ENCODE measurements around the gene SLC16A7. TPM values are rescaled to one million over a fixed set of nuclear protein-coding genes. Genes with fewer than 3 reads are reported as not detected.
A peak's percentile ranks its signal among the peaks of the same experiment; 100 is the strongest.

Gene SLC16A7
- total and polyA plus RNA-seq, 2 experiments from 2014 or later, result 15.7 to 49.0 TPM

GRCh38 chr12:59823567-59823966 lies 227.7 kb downstream of the SLC16A7 start:
- peak; percentile 58 for DNase-seq
- H3K79me2 ChIP-seq (ENCODE audit: insufficient read depth), result no peaks in the 10 kb centered on the region

GRCh38 chr12:59827767-59828166 lies 231.9 kb downstream of the SLC16A7 start:
- Histone ChIP-seq H4K20me1 (ENCODE audit: insufficient read depth) (no peaks in the 10 kb centered on the region), H3K9me3 (ENCODE audit: low read depth) (no peaks in the 10 kb centered on the region), H3K9me2 (ENCODE audit: insufficient read depth) (no peaks in the 10 kb centered on the region), H2AFZ (no peak overlapping the region), H3K79me2 (ENCODE audit: insufficient read depth) (no peaks in the 10 kb centered on the region), H3K9ac (no peak overlapping the region), H3K4me1 (ENCODE audit: insufficient read depth) (peaks cover 8% of the 10 kb centered on the region; the same call in 1 of the 2 replicates), H3K36me3 (ENCODE audit: low read depth) (no peaks in the 10 kb centered on the region), H3K27ac (no peak overlapping the region), H3K4me3 (no peak overlapping the region), H3K4me2 (ENCODE audit: unreplicated experiment) (no peak overlapping the region), H3F3A (ENCODE audit: insufficient read depth) (no peaks in the 10 kb centered on the region), H3K27me3 (replicated peaks; ENCODE audit: insufficient read depth) (no peaks in the 10 kb centered on the region)
- TF ChIP-seq EZH2 (IDR thresholded peaks at IDR 0.05; ENCODE audit: insufficient read depth, poor library complexity, severe bottlenecking) (no peak), EZH2phosphoT487 (IDR thresholded peaks at IDR 0.05; ENCODE audit: insufficient read depth, low read depth) (no peak)
- DNase-seq, result no peak
- WGBS, 2 experiments (ENCODE audit: low coverage in 1 of 2, low lambda C conversion rate in 2 of 2, missing lambda C conversion rate in 2 of 2), result 89 to 96% methylated on average over 3 of the region's 3 CpGs
- in situ Hi-C loops (cut with MboI), result no loop called here

More at GRCh38 chr12:59823567-59823966, 227.7 kb downstream of the SLC16A7 start:
- Histone ChIP-seq H3K9ac (no peak overlapping the region), H3K9me3 (ENCODE audit: low read depth) (no peaks in the 10 kb centered on the region), H3K9me2 (ENCODE audit: insufficient read depth) (no peaks in the 10 kb centered on the region), H3K27ac (no peak overlapping the region), H3K4me1 (ENCODE audit: insufficient read depth) (peaks cover 20% of the 10 kb centered on the region), H3K4me2 (ENCODE audit: unreplicated experiment) (peak overlapping the region; percentile 0), H3F3A (ENCODE audit: insufficient read depth) (peaks cover 16% of the 10 kb centered on the region), H2AFZ (no peak overlapping the region), H3K4me3 (no peak overlapping the region), H3K36me3 (ENCODE audit: low read depth) (no peaks in the 10 kb centered on the region), H3K27me3 (replicated peaks; ENCODE audit: insufficient read depth) (no peaks in the 10 kb centered on the region), H4K20me1 (ENCODE audit: insufficient read depth) (no peaks in the 10 kb centered on the region)
- in situ Hi-C loops (cut with MboI), result loop anchor here (25.0 kb wide), 2 partner anchors 386 to 664 kb away; no protein-coding TSS in a partner anchor
- TF ChIP-seq EZH2 (IDR thresholded peaks at IDR 0.05; ENCODE audit: insufficient read depth, poor library complexity, severe bottlenecking), result no peak

- DNase-seq, result peak; percentile 39
Observed at GRCh38 chr12:59828521-59828920, 232.7 kb downstream of the SLC16A7 start.

GRCh38 chr12:59833408-59833807 lies 237.6 kb downstream of the SLC16A7 start:
- WGBS, 2 experiments (ENCODE audit: low coverage in 1 of 2, low lambda C conversion rate in 2 of 2, missing lambda C conversion rate in 2 of 2), result 81 to 84% methylated on average over 3 of the region's 3 CpGs

More at GRCh38 chr12:59828521-59828920, 232.7 kb downstream of the SLC16A7 start:
- Histone ChIP-seq H3K4me2 (ENCODE audit: unreplicated experiment) (no peak overlapping the region), H3K27ac (no peak overlapping the region), H3K9me2 (ENCODE audit: insufficient read depth) (no peaks in the 10 kb centered on the region), H3K9ac (no peak overlapping the region), H3K79me2 (ENCODE audit: insufficient read depth) (no peaks in the 10 kb centered on the region), H3F3A (ENCODE audit: insufficient read depth) (no peaks in the 10 kb centered on the region), H3K4me1 (ENCODE audit: insufficient read depth) (peaks cover 4% of the 10 kb centered on the region; the same call in 1 of the 2 replicates), H4K20me1 (ENCODE audit: insufficient read depth) (no peaks in the 10 kb centered on the region), H3K9me3 (ENCODE audit: low read depth) (no peaks in the 10 kb centered on the region), H3K4me3 (no peak overlapping the region), H3K27me3 (replicated peaks; ENCODE audit: insufficient read depth) (no peaks in the 10 kb centered on the region), H2AFZ (no peak overlapping the region), H3K36me3 (ENCODE audit: low read depth) (no peaks in the 10 kb centered on the region)
- in situ Hi-C loops (cut with MboI), result no loop called here
- TF ChIP-seq EZH2 (IDR thresholded peaks at IDR 0.05; ENCODE audit: insufficient read depth, poor library complexity, severe bottlenecking) (no peak), EZH2phosphoT487 (IDR thresholded peaks at IDR 0.05; ENCODE audit: insufficient read depth, low read depth) (no peak)

More at GRCh38 chr12:59833408-59833807, 237.6 kb downstream of the SLC16A7 start:
- no peak overlapping the region for H3K9ac ChIP-seq
- no peak overlapping the region for H2AFZ ChIP-seq
- H3K4me3 ChIP-seq, result no peak overlapping the region
- TF ChIP-seq EZH2phosphoT487 (IDR thresholded peaks at IDR 0.05; ENCODE audit: insufficient read depth, low read depth) (no peak), EZH2 (IDR thresholded peaks at IDR 0.05; ENCODE audit: insufficient read depth, poor library complexity, severe bottlenecking) (no peak)
- H3K27ac ChIP-seq, result no peak overlapping the region
- no peaks in the 10 kb centered on the region for H3K79me2 ChIP-seq (ENCODE audit: insufficient read depth)
- no peaks in the 10 kb centered on the region for H3K4me1 ChIP-seq (ENCODE audit: insufficient read depth)
- no peaks in the 10 kb centered on the region for H3K9me3 ChIP-seq (ENCODE audit: low read depth)
- H4K20me1 ChIP-seq (ENCODE audit: insufficient read depth), result no peaks in the 10 kb centered on the region
- H3K27me3 ChIP-seq (replicated peaks; ENCODE audit: insufficient read depth), result no peaks in the 10 kb centered on the region
- no peaks in the 10 kb centered on the region for H3K9me2 ChIP-seq (ENCODE audit: insufficient read depth)
- no peaks in the 10 kb centered on the region for H3K36me3 ChIP-seq (ENCODE audit: low read depth)
- in situ Hi-C loops (cut with MboI), result no loop called here
- peak; percentile 20 for DNase-seq
- no peaks in the 10 kb centered on the region for H3F3A ChIP-seq (ENCODE audit: insufficient read depth)
- no peak overlapping the region for H3K4me2 ChIP-seq (ENCODE audit: unreplicated experiment)
